Aorta (tissue), 5 donors: ENCODE results near the gene KBTBD13. TPM values are rescaled to one million over a fixed set of nuclear protein-coding genes. Genes with fewer than 3 reads are reported as not detected.

Experiments
- ATAC-seq: fragments of 200-7000 bp; cut with Tn5 transposase; one replicate; pipeline ENCODE4 v1.9.1; 2022; ENCODE audit warnings: moderate library complexity; ENCODE audit not compliant: low FRiP score
- DNase-seq, 2 donors: peaks; one replicate each; pipeline ENCODE4 v3.0.0-alpha.2; 2020
- H3K27ac ChIP-seq, 2 donors: one replicate each; pipeline ENCODE4 v1.5.1; 2013; ENCODE audit warnings: low read length in 2 of 2, mild to moderate bottlenecking in 2 of 2, moderate library complexity in 2 of 2, control low read depth in 1 of 2, inconsistent platforms in 1 of 2, low read depth in 1 of 2
- H3K27me3 ChIP-seq, 2 donors: one replicate each; pipeline ENCODE4 v1.6.1; 2013; ENCODE audit warnings: control low read depth in 1 of 2, low read length in 1 of 2, mild to moderate bottlenecking in 1 of 2, moderate library complexity in 1 of 2; ENCODE audit not compliant: insufficient read depth in 2 of 2, control insufficient read depth in 1 of 2
- H3K36me3 ChIP-seq, 2 donors: one replicate each; pipeline ENCODE4 v1.6.1; 2013; ENCODE audit warnings: control low read depth in 1 of 2, low read length in 1 of 2, mild to moderate bottlenecking in 1 of 2; ENCODE audit not compliant: insufficient read depth in 2 of 2, control insufficient read depth in 1 of 2
- H3K4me1 ChIP-seq, 2 donors: one replicate each; pipeline ENCODE4 v1.6.1; 2013; ENCODE audit warnings: low read length in 2 of 2, control low read depth in 1 of 2, mild to moderate bottlenecking in 1 of 2, moderate library complexity in 1 of 2; ENCODE audit not compliant: insufficient read depth in 2 of 2, control insufficient read depth in 1 of 2
- H3K4me3 ChIP-seq, 2 donors: one replicate each; pipeline ENCODE4 v1.5.1; 2013; ENCODE audit warnings: low read length in 2 of 2, control low read depth in 1 of 2, mild to moderate bottlenecking in 1 of 2
- H3K9me3 ChIP-seq: one replicate; pipeline ENCODE4 v1.6.1; 2013; ENCODE audit warnings: mild to moderate bottlenecking, low read length; ENCODE audit not compliant: control insufficient read depth
- WGBS, 2 donors: extraction: QIAGEN DNeasy Blood & Tissue Kit; methylation state at CpG; one replicate each; pipeline ENCODE4 v1.1.7; 2013; 5-methylcytosine and 5-hydroxymethylcytosine counted together
- intact Hi-C, 2 donors: fragments of 100-400 bp; cut with DNase I; formaldehyde crosslinking; loops; one replicate each; pipeline versions ENCODE4 v1.14.2 to v1.15.0; 2022
- polyA plus RNA-seq, 2 donors: library from polyadenylated mRNA; stranded (reverse); fragments of 200-250 nt; gene quantifications; one replicate each; pipeline ENCODE4 v1.2.3, GENCODE V29; 2013
- total RNA-seq, 2 donors: library from RNA; stranded (reverse); fragmentation: NEBNext Ultra II Directional; extraction: Animal tissue kit (Norgen Biotek cat#: 25700); gene quantifications; one replicate each; pipeline ENCODE4 v1.2.1, GENCODE V29; 2021
- donor health status: healthy with polysubstance abuse.
- donor health status: Bipolar disorder and iron deficiency.
- donor health status: DM: no; HTN: no; CAD: no.
- donor health status: DM: no; HTN: no; CAD: no.
- donor health status: DM: yes; HTN: yes; CAD: no.

KBTBD13 gene
- total and polyA plus RNA-seq, 4 donors: 0.05 to 1.5 (median 0.87) TPM

DNA sequence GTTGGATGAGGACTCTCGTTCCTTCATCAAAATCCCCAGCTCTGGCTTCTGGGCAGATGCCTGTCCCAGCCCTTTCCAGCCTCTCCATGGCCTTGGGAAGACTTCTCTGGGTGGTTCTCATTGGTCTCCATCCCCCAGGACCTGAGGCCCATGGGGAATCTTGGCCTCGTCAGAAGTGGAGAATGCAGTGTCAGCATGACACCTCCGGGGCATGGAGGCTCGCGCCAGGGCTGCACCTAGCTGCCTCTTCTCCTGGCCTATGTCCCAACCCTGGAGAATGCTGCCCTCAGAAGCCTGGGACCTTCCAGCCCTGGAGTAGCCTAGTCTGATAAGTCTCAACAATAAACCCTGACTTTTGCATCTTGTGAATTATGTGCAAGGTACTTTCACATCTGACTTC is 3.0 kb downstream of the KBTBD13 start:
- H3K9me3 ChIP-seq: no peaks in the 10 kb centered on the region
- H3K36me3 ChIP-seq: no peaks in the 10 kb centered on the region
- H3K27ac ChIP-seq: no peak overlapping the region
- DNase-seq (no peak), ATAC-seq (no peak)
- no peaks in the 10 kb centered on the region for H3K27me3 ChIP-seq
- 86 to 89% methylated on average over 5 of the region's 5 CpGs for WGBS, 2 donors
- intact Hi-C loops: no loop called here
- no peak overlapping the region for H3K4me3 ChIP-seq
- no peaks in the 10 kb centered on the region for H3K4me1 ChIP-seq

GRCh38 chr15:65081270-65081669 is 4.7 kb downstream of the KBTBD13 start:
- WGBS, 2 donors: 13 to 21% methylated on average over 6 of the region's 6 CpGs
- peaks cover 0 to 4% of the 10 kb centered on the region in 2 donors for H3K4me1 ChIP-seq
- no peaks in the 10 kb centered on the region for H3K9me3 ChIP-seq
- no peak for ATAC-seq
- intact Hi-C loops: no loop called here
- peak overlapping the region; percentile 2 to 62 for H3K27ac ChIP-seq
- H3K27me3 ChIP-seq: no peaks in the 10 kb centered on the region
- no peak for DNase-seq
- no peak overlapping the region for H3K4me3 ChIP-seq
- no peaks in the 10 kb centered on the region for H3K36me3 ChIP-seq

GRCh38 chr15:65081758-65082157 is 5.2 kb downstream of the KBTBD13 start:
- peaks cover 0 to 5% of the 10 kb centered on the region in 2 donors for H3K4me1 ChIP-seq
- 60 to 70% methylated on average over 5 of the region's 5 CpGs for WGBS, 2 donors
- intact Hi-C loops: no loop called here

GRCh38 chr15:65082303-65082953 is 5.9 kb downstream of the KBTBD13 start:
- Histone ChIP-seq H3K9me3 (no peaks in the 10 kb centered on the region), H3K36me3 (no peaks in the 10 kb centered on the region), H3K27ac (peak overlapping the region; percentile 29 to 62), H3K27me3 (no peaks in the 10 kb centered on the region), H3K4me1 (peaks cover 0 to 6% of the 10 kb centered on the region in 2 donors), H3K4me3 (no peak overlapping the region)
- intact Hi-C loops: no loop called here
- no peak for ATAC-seq
- DNase-seq: no peak
- 7 to 8% methylated on average over 7 of the region's 7 CpGs for WGBS, 2 donors

More at GRCh38 chr15:65081758-65082157, 5.2 kb downstream of the KBTBD13 start:
- no peaks in the 10 kb centered on the region for H3K36me3 ChIP-seq
- DNase-seq (no peak), ATAC-seq (no peak)
- peak overlapping the region; percentile 2 to 62 for H3K27ac ChIP-seq
- H3K4me3 ChIP-seq: no peak overlapping the region
- H3K27me3 ChIP-seq: no peaks in the 10 kb centered on the region
- H3K9me3 ChIP-seq: no peaks in the 10 kb centered on the region

GRCh38 chr15:65083262-65083701 is 6.7 kb downstream of the KBTBD13 start:
- ATAC-seq: no peak
- H3K27me3 ChIP-seq: no peaks in the 10 kb centered on the region
- H3K4me3 ChIP-seq: no peak overlapping the region
- no peaks in the 10 kb centered on the region for H3K36me3 ChIP-seq
- intact Hi-C loops: no loop called here
- peak in 1 of 2 donors; percentile 35 for DNase-seq
- H3K4me1 ChIP-seq: peaks cover 0 to 6% of the 10 kb centered on the region in 2 donors
- H3K27ac ChIP-seq: peak overlapping the region; percentile 39 to 62
- H3K9me3 ChIP-seq: no peaks in the 10 kb centered on the region
- 32 to 43% methylated on average over 7 of the region's 7 CpGs for WGBS, 2 donors

GRCh38 chr15:65084500-65085206 is 8.1 kb downstream of the KBTBD13 start:
- no peak overlapping the region for H3K4me3 ChIP-seq
- ATAC-seq: no peak
- 71 to 78% methylated on average over 7 of the region's 7 CpGs for WGBS, 2 donors
- intact Hi-C loops: loop anchor here in 1 of 2 donors (2.0 kb wide), 1 partner anchor 18 kb away; the partner anchor contains the start of gene RASL12
- H3K4me1 ChIP-seq: peaks cover 2 to 6% of the 10 kb centered on the region in 2 donors
- no peaks in the 10 kb centered on the region for H3K9me3 ChIP-seq
- DNase-seq: peak in 1 of 2 donors; percentile 77
- H3K27ac ChIP-seq: peak overlapping the region; percentile 92 to 98
- H3K27me3 ChIP-seq: no peaks in the 10 kb centered on the region
- H3K36me3 ChIP-seq: no peaks in the 10 kb centered on the region

DNA sequence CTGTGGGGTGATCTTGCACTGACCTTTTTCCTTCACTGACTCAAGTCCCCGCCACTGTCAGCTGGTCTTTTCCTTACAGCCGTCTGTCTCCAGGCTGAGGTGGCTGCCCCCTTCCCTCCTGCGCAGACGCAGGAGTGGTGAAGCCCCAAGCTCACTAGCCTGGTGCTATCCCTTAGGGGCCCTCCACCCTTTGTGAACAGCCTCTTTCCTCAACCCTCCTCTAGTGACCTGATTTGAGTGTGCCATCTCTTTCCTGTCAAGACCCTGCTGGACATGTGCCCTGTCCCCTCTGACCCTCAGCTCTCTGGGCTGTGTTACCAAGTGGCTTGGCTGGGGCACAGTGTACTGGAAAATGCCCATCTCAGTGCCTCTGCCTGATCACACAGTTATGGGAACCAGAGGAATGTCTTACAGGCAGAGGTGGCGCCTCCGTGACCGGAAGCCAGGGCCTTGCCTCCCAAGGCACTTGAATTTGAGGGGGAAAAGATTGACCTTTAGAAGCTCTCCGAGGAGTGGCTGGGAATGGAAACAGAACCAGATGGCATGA is 8.7 kb downstream of the KBTBD13 start:
- intact Hi-C loops: loop anchor here in 1 of 2 donors (2.0 kb wide), 1 partner anchor 18 kb away; the partner anchor contains the start of gene RASL12
- peak overlapping the region; percentile 92 to 98 for H3K27ac ChIP-seq
- DNase-seq: peak; percentile 73 to 76
- no peaks in the 10 kb centered on the region for H3K9me3 ChIP-seq
- no peaks in the 10 kb centered on the region for H3K36me3 ChIP-seq
- no peak overlapping the region for H3K4me3 ChIP-seq
- no peak for ATAC-seq
- H3K27me3 ChIP-seq: no peaks in the 10 kb centered on the region
- H3K4me1 ChIP-seq: peaks cover 2 to 6% of the 10 kb centered on the region in 2 donors
- 50 to 52% methylated on average over 8 of the region's 8 CpGs for WGBS, 2 donors

GRCh38 chr15:65085990-65086679 is 9.6 kb downstream of the KBTBD13 start:
- Histone ChIP-seq H3K4me1 (peaks cover 2 to 6% of the 10 kb centered on the region in 2 donors), H3K9me3 (no peaks in the 10 kb centered on the region), H3K4me3 (no peak overlapping the region), H3K27ac (peak overlapping the region; percentile 92 to 98), H3K36me3 (no peaks in the 10 kb centered on the region), H3K27me3 (no peaks in the 10 kb centered on the region)
- no peak for ATAC-seq
- intact Hi-C loops: loop anchor here in 1 of 2 donors (2.0 kb wide), 1 partner anchor 19 kb away; the partner anchor contains the start of gene RASL12
- WGBS, 2 donors: 63 to 66% methylated on average over 6 of the region's 6 CpGs
- no peak for DNase-seq
